Measurements from ENCODE around the gene KIAA1671.

The KIAA1671 gene

GRCh38 chr22:25086902-25087282 is 134.4 kb downstream of the KIAA1671 start:
- TF ChIP-seq TAF1 (IDR thresholded peaks at IDR 0.05; ENCODE audit: borderline replicate concordance, insufficient read depth, low read length) = no peak
- no peak for TF ChIP-seq FOXP2 (optimal IDR thresholded peaks at IDR 0.05; ENCODE audit: borderline replicate concordance, extremely low read depth, extremely low read length, insufficient read depth)
- TF ChIP-seq POLR2AphosphoS5 (IDR thresholded peaks at IDR 0.05; ENCODE audit: low read depth, low read length) = no peak
- no peak for TF ChIP-seq SIN3A (IDR thresholded peaks at IDR 0.05; ENCODE audit: borderline replicate concordance, insufficient read depth, low read length)
- no peak for TF ChIP-seq REST (IDR thresholded peaks at IDR 0.05; ENCODE audit: insufficient read depth in 1 of 2, low read depth in 2 of 2, low read length in 2 of 2)

- TF ChIP-seq SIN3A (IDR thresholded peaks at IDR 0.05; ENCODE audit: borderline replicate concordance, insufficient read depth, low read length) = no peak
- no peak for TF ChIP-seq REST (IDR thresholded peaks at IDR 0.05; ENCODE audit: insufficient read depth in 1 of 2, low read depth in 2 of 2, low read length in 2 of 2)
- TF ChIP-seq POLR2AphosphoS5 (IDR thresholded peaks at IDR 0.05; ENCODE audit: low read depth, low read length) = no peak
- TF ChIP-seq TAF1 (IDR thresholded peaks at IDR 0.05; ENCODE audit: borderline replicate concordance, insufficient read depth, low read length) = no peak
- no peak for TF ChIP-seq FOXP2 (optimal IDR thresholded peaks at IDR 0.05; ENCODE audit: borderline replicate concordance, extremely low read depth, extremely low read length, insufficient read depth)
Observed at GRCh38 chr22:25090225-25090890, 137.8 kb downstream of the KIAA1671 start.

GRCh38 chr22:25091458-25091857 is 138.9 kb downstream of the KIAA1671 start:
- no peak for TF ChIP-seq SIN3A (IDR thresholded peaks at IDR 0.05; ENCODE audit: borderline replicate concordance, insufficient read depth, low read length)
- no peak for TF ChIP-seq FOXP2 (optimal IDR thresholded peaks at IDR 0.05; ENCODE audit: borderline replicate concordance, extremely low read depth, extremely low read length, insufficient read depth)

- no peak for TF ChIP-seq POLR2AphosphoS5 (IDR thresholded peaks at IDR 0.05; ENCODE audit: low read depth, low read length)
- no peak for TF ChIP-seq SIN3A (IDR thresholded peaks at IDR 0.05; ENCODE audit: borderline replicate concordance, insufficient read depth, low read length)
- TF ChIP-seq FOXP2 (optimal IDR thresholded peaks at IDR 0.05; ENCODE audit: borderline replicate concordance, extremely low read depth, extremely low read length, insufficient read depth) = no peak
- TF ChIP-seq REST (IDR thresholded peaks at IDR 0.05; ENCODE audit: insufficient read depth in 1 of 2, low read depth in 2 of 2, low read length in 2 of 2) = no peak
- no peak for TF ChIP-seq TAF1 (IDR thresholded peaks at IDR 0.05; ENCODE audit: borderline replicate concordance, insufficient read depth, low read length)
Observed at GRCh38 chr22:25092119-25092518, 139.6 kb downstream of the KIAA1671 start.

DNA sequence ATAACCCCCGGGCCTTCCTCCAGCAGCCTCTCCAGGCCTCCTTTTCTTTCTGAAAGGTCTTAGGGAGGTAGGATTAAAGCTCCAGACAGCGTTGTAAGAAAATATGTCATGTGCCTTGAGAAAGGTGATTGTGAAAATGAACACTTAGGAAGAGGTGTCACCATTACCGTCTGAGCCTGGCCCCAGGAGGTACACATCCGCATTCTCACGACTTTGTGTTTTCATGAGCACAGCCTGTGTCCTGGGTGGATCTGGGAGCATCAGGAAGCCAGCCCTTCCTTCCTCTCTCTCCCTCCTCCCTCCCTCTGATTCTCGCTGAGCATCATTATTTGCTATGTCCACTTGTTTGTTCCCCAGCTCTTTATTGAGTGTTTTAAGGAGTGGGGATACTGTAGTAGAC is 142.1 kb downstream of the KIAA1671 start:
- TF ChIP-seq POLR2AphosphoS5 (IDR thresholded peaks at IDR 0.05; ENCODE audit: low read depth, low read length) (no peak), TAF1 (IDR thresholded peaks at IDR 0.05; ENCODE audit: borderline replicate concordance, insufficient read depth, low read length) (no peak), SIN3A (IDR thresholded peaks at IDR 0.05; ENCODE audit: borderline replicate concordance, insufficient read depth, low read length) (no peak), REST (IDR thresholded peaks at IDR 0.05; ENCODE audit: insufficient read depth in 1 of 2, low read depth in 2 of 2, low read length in 2 of 2) (no peak), FOXP2 (optimal IDR thresholded peaks at IDR 0.05; ENCODE audit: borderline replicate concordance, extremely low read depth, extremely low read length, insufficient read depth) (no peak)

All from PFSK-1 (cell line).